ENCODE measurements around the gene KCNT2.

DNA sequence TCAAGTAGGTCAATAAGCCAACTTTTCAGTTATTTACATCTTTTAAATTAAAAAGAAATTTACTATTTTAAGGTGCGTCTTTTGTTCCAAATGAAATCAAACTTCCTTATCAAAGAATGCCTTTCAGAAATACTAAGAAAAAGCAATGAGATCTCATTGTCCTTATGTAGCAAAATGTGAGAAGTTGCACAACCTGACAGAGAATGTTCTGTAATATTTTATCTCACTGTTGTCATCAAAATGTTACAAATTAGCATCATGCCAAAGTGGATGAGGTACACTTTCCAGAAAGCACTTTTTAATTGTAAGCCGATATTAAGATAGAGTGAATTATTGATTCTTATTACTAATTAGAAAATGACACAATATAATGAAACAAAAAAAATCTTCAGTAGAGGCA, 50.4 kb downstream of the KCNT2 start:
- TF ChIP-seq EZH2 (IDR thresholded peaks at IDR 0.05; ENCODE audit: borderline replicate concordance) (no peak), EZH2phosphoT487 (IDR thresholded peaks at IDR 0.05; ENCODE audit: low read depth, severe bottlenecking, unreplicated experiment) (no peak)
- TF ChIP-seq, protein P1, sequence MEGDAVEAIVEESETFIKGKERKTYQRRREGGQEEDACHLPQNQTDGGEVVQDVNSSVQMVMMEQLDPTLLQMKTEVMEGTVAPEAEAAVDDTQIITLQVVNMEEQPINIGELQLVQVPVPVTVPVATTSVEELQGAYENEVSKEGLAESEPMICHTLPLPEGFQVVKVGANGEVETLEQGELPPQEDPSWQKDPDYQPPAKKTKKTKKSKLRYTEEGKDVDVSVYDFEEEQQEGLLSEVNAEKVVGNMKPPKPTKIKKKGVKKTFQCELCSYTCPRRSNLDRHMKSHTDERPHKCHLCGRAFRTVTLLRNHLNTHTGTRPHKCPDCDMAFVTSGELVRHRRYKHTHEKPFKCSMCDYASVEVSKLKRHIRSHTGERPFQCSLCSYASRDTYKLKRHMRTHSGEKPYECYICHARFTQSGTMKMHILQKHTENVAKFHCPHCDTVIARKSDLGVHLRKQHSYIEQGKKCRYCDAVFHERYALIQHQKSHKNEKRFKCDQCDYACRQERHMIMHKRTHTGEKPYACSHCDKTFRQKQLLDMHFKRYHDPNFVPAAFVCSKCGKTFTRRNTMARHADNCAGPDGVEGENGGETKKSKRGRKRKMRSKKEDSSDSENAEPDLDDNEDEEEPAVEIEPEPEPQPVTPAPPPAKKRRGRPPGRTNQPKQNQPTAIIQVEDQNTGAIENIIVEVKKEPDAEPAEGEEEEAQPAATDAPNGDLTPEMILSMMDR (IDR thresholded peaks at IDR 0.05; ENCODE audit: poor library complexity) = no peak
